ENCODE data around the gene TBL2.
A peak's percentile ranks its signal among the peaks of the same experiment; 100 is the strongest.
"Not testable (repeated sequence)": the region's sequence is repeated elsewhere in the genome, so short reads cannot be mapped to it uniquely, and the experiment has no call there.

TBL2 gene

DNA sequence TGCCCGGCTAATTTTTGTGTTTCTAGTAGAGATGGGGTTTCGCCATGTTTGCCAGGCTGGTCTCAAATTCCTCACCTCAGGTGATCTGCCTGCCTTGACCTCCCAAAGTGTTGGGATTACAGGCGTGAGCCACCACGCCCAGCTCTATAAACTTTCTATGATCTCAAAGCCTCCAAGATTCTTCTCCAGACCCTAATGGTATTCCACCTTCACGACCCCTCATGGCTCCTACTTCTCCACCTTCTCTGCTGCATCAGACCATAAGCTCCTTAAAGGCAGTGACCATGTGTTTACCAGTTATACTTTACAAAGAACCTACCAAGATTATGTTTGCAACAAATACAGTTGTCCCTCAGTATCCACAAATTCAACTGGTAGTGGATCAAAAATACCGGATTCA lies 46.2 kb downstream of the TBL2 start:
- no peak for DNase-seq

GRCh38 chr7:73530800-73531199 lies 47.6 kb downstream of the TBL2 start:
- peak; percentile 8 for DNase-seq

DNA sequence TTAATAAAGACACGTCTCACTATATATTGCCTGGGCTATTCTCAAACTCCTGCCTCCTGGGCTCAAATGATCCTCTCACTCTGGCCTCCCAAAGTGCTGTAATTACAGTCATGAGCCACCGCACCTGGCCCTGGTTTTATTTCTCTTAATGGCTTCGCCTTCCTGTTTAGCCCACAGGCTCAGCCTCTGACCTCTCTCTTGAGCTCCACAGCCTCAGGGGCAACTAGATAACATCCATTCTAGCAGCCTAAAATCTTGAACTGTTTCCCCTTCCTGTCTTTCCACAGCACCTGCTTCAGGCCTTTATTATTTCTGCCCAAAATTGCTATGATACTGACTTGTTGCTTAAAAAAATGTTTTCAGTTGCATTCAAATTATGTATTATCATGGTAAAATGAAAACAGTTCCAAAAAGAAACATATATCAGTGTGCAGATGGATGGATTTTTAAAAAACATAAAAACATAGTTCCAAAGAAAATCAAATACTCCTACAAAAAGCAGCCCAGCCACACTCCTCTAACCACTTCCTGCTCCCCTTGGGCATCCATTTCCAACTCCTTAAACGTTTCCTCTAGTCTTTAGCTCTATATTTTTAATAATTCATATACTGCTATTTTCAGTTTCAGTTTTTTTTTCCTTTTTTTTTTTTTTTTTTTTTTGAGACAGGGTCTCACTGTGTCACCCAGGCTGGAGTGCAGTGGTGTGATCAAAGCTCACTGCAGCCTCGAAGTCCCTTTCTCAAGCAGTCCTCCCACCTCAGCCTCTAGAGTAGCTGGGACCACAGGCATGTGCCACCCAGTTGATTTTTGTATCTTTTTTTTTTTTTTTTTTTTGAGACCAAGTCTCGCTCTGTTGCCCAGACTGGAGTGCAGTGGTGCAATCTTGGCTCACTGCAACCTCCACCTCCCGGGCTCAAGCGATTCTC lies 51.2 kb downstream of the TBL2 start:
- peak; percentile 1 for DNase-seq

DNA sequence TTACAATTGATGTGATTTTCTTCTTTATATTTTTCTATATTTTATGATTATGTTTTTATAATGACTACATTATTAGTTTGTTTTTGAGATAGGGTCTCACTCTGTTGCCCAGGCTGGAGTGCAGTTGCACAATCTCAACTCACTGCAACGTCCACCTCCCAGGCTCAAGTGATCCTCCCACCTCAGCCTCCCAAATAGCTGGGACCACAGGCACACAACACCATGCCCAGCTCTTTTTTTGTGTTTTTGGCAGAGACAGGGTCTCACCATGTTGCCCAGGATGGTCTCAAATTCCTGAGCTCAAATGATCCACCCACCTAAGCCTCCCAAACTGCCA lies 52.3 kb downstream of the TBL2 start:
- not testable (repeated sequence) for DNase-seq

DNA sequence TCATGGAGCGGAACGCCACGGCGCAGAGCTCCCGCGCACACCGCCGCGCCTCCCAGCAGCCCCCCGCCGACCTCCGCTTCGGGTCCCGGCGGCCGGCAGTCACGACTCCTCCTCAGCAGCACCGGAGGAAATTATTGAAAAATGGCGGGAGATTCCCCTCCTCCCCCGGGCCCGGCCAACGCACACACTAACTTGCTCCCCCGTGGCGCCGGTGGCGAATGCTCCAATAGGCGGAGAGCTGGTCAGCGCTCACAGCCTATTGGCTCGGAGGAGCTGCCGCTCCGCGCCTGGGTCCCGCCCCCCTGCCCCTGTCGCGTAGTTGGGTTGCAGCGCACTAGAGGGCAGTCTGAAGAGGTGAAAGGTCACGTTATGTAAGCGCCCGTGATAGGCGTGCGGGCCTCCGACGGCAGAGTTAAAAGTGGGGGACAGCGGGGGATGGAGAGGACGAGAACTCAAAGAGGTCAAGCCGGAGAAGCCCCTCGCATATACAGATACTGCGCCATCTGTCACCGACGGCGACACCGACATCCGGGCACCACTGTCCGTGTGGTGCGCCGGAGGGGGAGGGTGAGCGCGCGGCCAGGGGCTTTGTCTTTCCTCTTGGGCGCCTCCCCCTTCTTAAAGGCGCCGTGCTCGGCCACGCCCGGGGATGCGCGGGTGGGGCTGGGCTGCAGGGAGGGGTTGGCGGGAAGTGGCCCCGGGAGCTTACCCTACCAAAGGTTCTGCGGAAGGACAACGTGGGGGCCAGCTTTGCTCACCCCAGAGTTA lies 56.1 kb downstream of the TBL2 start, which contains the start of gene BAZ1B:
Gene BAZ1B (minus strand): TSS at position 189 of the 768 bp plus-strand sequence. CDS start 360 bp downstream, outside the sequence.
- DNase-seq, result peak; percentile 99

GRCh38 chr7:73521636-73522104 lies 56.7 kb downstream of the TBL2 start:
- no peak for DNase-seq

DNA sequence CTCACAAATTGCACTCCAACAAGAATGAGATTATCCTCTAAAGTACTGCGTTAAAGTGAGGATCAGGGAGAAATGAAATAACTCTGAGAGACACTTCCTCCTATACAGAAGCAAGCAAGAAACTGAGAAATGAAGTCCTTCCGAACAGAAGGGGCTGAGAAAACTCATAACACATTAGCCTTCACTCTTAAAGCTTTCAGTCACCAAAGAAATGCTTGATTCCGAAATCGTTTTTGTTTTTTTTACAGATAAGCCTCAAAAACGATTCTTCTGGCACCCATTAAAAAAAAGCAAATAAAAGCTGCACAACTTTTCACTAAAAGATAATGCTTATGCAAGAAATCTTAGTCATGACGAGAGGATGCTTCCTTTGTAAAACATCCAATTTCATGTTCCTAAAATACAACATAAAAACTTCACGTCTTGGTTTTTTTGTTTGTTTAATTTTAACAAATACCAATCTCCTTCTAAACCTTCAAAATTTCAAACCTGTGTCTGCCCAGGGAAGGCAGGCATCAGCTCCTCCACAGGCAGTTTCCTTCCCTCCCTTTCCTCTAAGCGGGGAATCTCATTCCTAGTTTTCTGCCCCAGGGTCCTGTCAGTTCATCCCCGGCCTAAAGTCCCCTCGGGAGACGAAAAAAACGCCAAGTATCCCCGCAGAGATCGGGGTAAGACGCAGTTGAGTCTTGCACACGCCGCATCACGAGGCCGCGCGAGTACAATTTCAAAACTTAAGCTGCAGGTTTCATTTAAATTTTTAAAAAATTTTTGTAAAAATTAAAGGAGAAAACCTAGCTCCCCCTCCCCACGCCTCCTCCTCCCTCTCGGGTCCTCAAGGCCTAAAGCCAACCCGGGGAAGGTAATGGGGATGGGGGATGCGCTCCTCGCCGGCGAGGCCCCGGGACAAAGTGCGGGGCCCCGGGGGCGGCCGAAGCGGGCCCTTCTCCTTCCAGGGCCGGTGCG lies 57.4 kb downstream of the TBL2 start:
- peak; percentile 14 for DNase-seq

DNA sequence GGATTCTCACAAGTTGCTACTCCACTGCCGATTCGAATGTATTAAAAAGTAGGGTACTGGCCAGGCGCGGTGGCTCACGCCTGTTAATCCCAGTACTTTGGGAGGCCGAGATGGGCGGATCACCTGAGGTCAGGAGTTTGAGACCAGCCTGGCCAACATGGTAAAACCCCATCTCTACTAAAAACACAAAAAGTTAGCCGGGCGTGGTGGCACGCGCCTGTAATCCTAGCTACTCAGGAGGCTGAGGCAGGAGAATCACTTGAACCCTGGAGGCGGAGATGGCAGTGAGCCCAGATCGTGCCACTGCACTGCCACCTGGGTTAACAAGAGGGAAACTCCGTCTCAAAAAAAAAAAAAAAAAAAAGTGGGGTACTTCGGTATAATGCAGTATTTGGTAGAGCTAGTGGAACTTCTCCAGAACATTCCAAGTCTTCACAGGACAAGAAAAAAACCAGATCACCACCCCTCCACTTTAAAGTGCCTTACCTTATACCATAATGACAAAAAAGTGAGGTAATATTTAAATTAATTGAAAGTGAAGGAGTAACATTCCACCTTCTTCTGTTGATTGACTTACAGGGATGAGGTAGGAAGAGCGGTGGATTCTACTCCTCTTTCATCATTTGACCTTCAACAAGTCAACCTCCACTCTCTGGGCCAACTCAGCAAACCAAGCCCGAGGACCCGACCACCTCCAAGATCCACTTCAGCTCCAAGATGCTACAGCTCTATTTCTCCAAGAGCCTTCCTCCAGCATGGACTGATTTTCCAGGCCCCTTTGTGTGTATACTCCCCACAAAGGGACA lies 58.3 kb downstream of the TBL2 start:
- DNase-seq, result no peak

GRCh38 chr7:73518470-73518869 lies 59.9 kb downstream of the TBL2 start:
- DNase-seq, result no peak
